H9 (cell line): ENCODE data around the gene ATP6V1B1. TPM values are rescaled to one million over a fixed set of nuclear protein-coding genes. Genes with fewer than 3 reads are reported as not detected.

Experiments
- DNase-seq: peaks from one replicate; pipeline ENCODE4 v3.0.0-alpha.2; 2017
- H2AFZ ChIP-seq: one replicate; pipeline ENCODE4 v1.6.1; 2013; ENCODE audit warnings: mild to moderate bottlenecking, low read length, control low read depth, moderate library complexity
- H2AK5ac ChIP-seq: 2 replicates; pipeline ENCODE4 v1.6.1; 2013; ENCODE audit warnings: low read length, control low read depth, mixed read lengths; ENCODE audit not compliant: insufficient read length
- H2BK120ac ChIP-seq: one replicate; pipeline ENCODE4 v1.6.1; 2013; ENCODE audit warnings: low read depth, mild to moderate bottlenecking, low read length, control low read depth, inconsistent platforms; ENCODE audit not compliant: poor library complexity, severe bottlenecking
- H2BK12ac ChIP-seq: 2 replicates; pipeline ENCODE4 v1.6.1; 2013; ENCODE audit warnings: low read length, control low read depth, mixed read lengths, low read depth; ENCODE audit not compliant: insufficient read length
- H2BK15ac ChIP-seq: 2 replicates; pipeline ENCODE4 v1.6.1; 2013; ENCODE audit warnings: low read depth, low read length, control low read depth
- H2BK20ac ChIP-seq: one replicate; pipeline ENCODE4 v1.6.1; 2013; ENCODE audit warnings: low read depth, mild to moderate bottlenecking, low read length, control low read depth, inconsistent platforms; ENCODE audit not compliant: poor library complexity, severe bottlenecking
- H2BK5ac ChIP-seq: 2 replicates; pipeline ENCODE4 v1.6.1; 2013; ENCODE audit warnings: low read length, control low read depth, mixed read lengths; ENCODE audit not compliant: insufficient read length
- H3K14ac ChIP-seq: 2 replicates; pipeline ENCODE4 v1.6.1; 2013; ENCODE audit warnings: low read length, control low read depth; ENCODE audit not compliant: insufficient read depth
- H3K18ac ChIP-seq: 2 replicates; pipeline ENCODE4 v1.6.1; 2013; ENCODE audit warnings: low read depth, mild to moderate bottlenecking, mixed read lengths, low read length, control low read depth; ENCODE audit not compliant: insufficient read length
- H3K23ac ChIP-seq: 2 replicates; pipeline ENCODE4 v1.6.1; 2013; ENCODE audit warnings: low read length, control low read depth, mixed read lengths, low read depth; ENCODE audit not compliant: insufficient read length
- H3K23me2 ChIP-seq: 2 replicates; pipeline ENCODE4 v1.6.1; 2013; ENCODE audit warnings: low read depth, mild to moderate bottlenecking, mixed read lengths, low read length, control low read depth; ENCODE audit not compliant: insufficient read length, poor library complexity, severe bottlenecking
- H3K27ac ChIP-seq: 2 replicates; pipeline ENCODE4 v1.5.1; 2013; ENCODE audit warnings: low read length, control low read depth, mixed read lengths, low read depth; ENCODE audit not compliant: insufficient read length
- H3K27me3 ChIP-seq: 2 replicates; pipeline ENCODE4 v1.6.1; 2013; ENCODE audit warnings: low read length, control low read depth, inconsistent platforms; ENCODE audit not compliant: insufficient read depth
- H3K4ac ChIP-seq: 2 replicates; pipeline ENCODE4 v1.6.1; 2013; ENCODE audit warnings: low read depth, mild to moderate bottlenecking, control low read depth, inconsistent platforms, low read length, moderate library complexity
- H3K4me1 ChIP-seq: 2 replicates; pipeline ENCODE4 v1.6.1; 2013; ENCODE audit warnings: low read length, control low read depth, inconsistent platforms; ENCODE audit not compliant: insufficient read depth
- H3K4me2 ChIP-seq: 2 replicates; pipeline ENCODE4 v1.6.1; 2013; ENCODE audit warnings: low read length, control low read depth, mixed read lengths; ENCODE audit not compliant: insufficient read length, insufficient read depth
- H3K56ac ChIP-seq: 2 replicates; pipeline ENCODE4 v1.6.1; 2013; ENCODE audit warnings: low read depth, mild to moderate bottlenecking, mixed read lengths, low read length, control low read depth; ENCODE audit not compliant: insufficient read length
- H3K79me1 ChIP-seq: 2 replicates; pipeline ENCODE4 v1.6.1; 2013; ENCODE audit warnings: low read depth, mild to moderate bottlenecking, moderate library complexity, low read length, control low read depth, inconsistent platforms; ENCODE audit not compliant: insufficient read depth, poor library complexity, severe bottlenecking
- H3K79me2 ChIP-seq: 2 replicates; pipeline ENCODE4 v1.6.1; 2013; ENCODE audit warnings: low read length, control low read depth, inconsistent platforms; ENCODE audit not compliant: insufficient read depth
- H3K9ac ChIP-seq: 2 replicates; pipeline ENCODE4 v1.6.1; 2013; ENCODE audit warnings: low read length, control low read depth, mixed read lengths; ENCODE audit not compliant: insufficient read length; ENCODE audit errors: extremely low read depth
- H3K9me3 ChIP-seq: one replicate; pipeline ENCODE4 v1.6.1; 2013; ENCODE audit warnings: low read depth, low read length, inconsistent platforms; ENCODE audit not compliant: control insufficient read depth
- H3T11ph ChIP-seq: one replicate; pipeline ENCODE4 v1.6.1; 2013; ENCODE audit warnings: mild to moderate bottlenecking, low read length, control low read depth, inconsistent platforms
- H4K20me1 ChIP-seq: one replicate; pipeline ENCODE4 v1.6.1; 2013; ENCODE audit not compliant: control insufficient read depth, insufficient read length, insufficient read depth
- H4K5ac ChIP-seq: 2 replicates; pipeline ENCODE4 v1.6.1; 2013; ENCODE audit warnings: low read depth, mild to moderate bottlenecking, mixed read lengths, low read length, control low read depth; ENCODE audit not compliant: insufficient read length
- H4K8ac ChIP-seq: replicated peaks from 2 replicates; pipeline ENCODE4 v1.6.1; 2013; ENCODE audit warnings: low read length, control low read depth, mixed read lengths, low read depth; ENCODE audit not compliant: insufficient read length
- H4K91ac ChIP-seq: 2 replicates; pipeline ENCODE4 v1.6.1; 2013; ENCODE audit warnings: low read depth, mild to moderate bottlenecking, moderate library complexity, mixed read lengths, low read length, control low read depth; ENCODE audit not compliant: insufficient read length
- H3K27ac Mint-ChIP-seq, 3 experiments: 2 replicates in 2 of 3; 3 replicates in 1 of 3; pipeline ENCODE4 v1.8.0; 2020 to 2021; ENCODE audit warnings: mixed read lengths in 3 of 3, mild to moderate bottlenecking in 1 of 3, moderate library complexity in 1 of 3
- H3K27me3 Mint-ChIP-seq: 2 replicates; pipeline ENCODE4 v1.8.0; 2021; ENCODE audit warnings: low read depth, mild to moderate bottlenecking, moderate library complexity, mixed read lengths
- H3K36me3 Mint-ChIP-seq, 3 experiments: 2 replicates in 2 of 3; 3 replicates in 1 of 3; pipeline ENCODE4 v1.8.0; 2020 to 2021; ENCODE audit warnings: low read depth in 3 of 3, mixed read lengths in 3 of 3; ENCODE audit not compliant: insufficient read depth in 1 of 3
- H3K4me1 Mint-ChIP-seq, 2 experiments: 2 replicates each; pipeline ENCODE4 v1.8.0; 2020; ENCODE audit warnings: mixed read lengths in 2 of 2
- H3K4me3 Mint-ChIP-seq, 2 experiments: 2 replicates in 1 of 2; 3 replicates in 1 of 2; pipeline ENCODE4 v1.8.0; 2020 to 2021; ENCODE audit warnings: mild to moderate bottlenecking in 2 of 2, mixed read lengths in 2 of 2, moderate library complexity in 1 of 2
- H3K9me3 Mint-ChIP-seq, 2 experiments: 2 replicates in 1 of 2; 3 replicates in 1 of 2; pipeline ENCODE4 v1.8.0; 2020; ENCODE audit warnings: mild to moderate bottlenecking in 2 of 2, mixed read lengths in 2 of 2, moderate library complexity in 1 of 2
- CTCF ChIP-seq: fragments of 200-600 bp; sonication (generic); conservative IDR thresholded peaks from 3 replicates; pipeline ENCODE4 v1.8.0; 2021; ENCODE audit warnings: antibody characterized with exemption, mild to moderate bottlenecking
- WGBS: extraction: QIAGEN DNeasy Blood & Tissue Kit; methylation state at CpG from one replicate; pipeline ENCODE4 v1.1.7; 2013; ENCODE audit warnings: missing lambda C conversion rate, low lambda C conversion rate, mixed read lengths; ENCODE audit not compliant: insufficient read length; ENCODE audit errors: extremely low coverage; 5-methylcytosine and 5-hydroxymethylcytosine counted together
- total RNA-seq: library from RNA; stranded (reverse); gene quantifications from 2 replicates; pipeline ENCODE4 v1.2.1, GENCODE V29; 2021

ATP6V1B1 gene
- total RNA-seq, 1 experiment from 2014 or later, result not detected

GRCh38 chr2:70905443-70906421 lies 30.0 kb upstream of the ATP6V1B1 start:
- Histone ChIP-seq H2AFZ (no peak overlapping the region), H4K91ac (no peak overlapping the region), H2AK5ac (no peak overlapping the region), H4K8ac (no peak overlapping the region), H3K79me1 (no peaks in the 10 kb centered on the region), H3K23ac (no peak overlapping the region), H3K23me2 (peaks cover 6% of the 10 kb centered on the region), H3K4me2 (no peak overlapping the region), H2BK12ac (no peak overlapping the region), H2BK20ac (no peak overlapping the region), H2BK120ac (no peak overlapping the region), H3K27ac (no peak overlapping the region), H4K20me1 (no peaks in the 10 kb centered on the region), H2BK5ac (no peak overlapping the region), H2BK15ac (no peak overlapping the region), H3K4ac (no peak overlapping the region), H3K27me3 (peaks cover 82% of the 10 kb centered on the region), H3K18ac (no peak overlapping the region), H3K56ac (no peak overlapping the region), H3K9ac (no peak overlapping the region), H3K79me2 (no peaks in the 10 kb centered on the region), H3T11ph (no peak overlapping the region), H3K14ac (no peak overlapping the region; the same call in 1 of the 2 replicates), H3K4me1 (no peaks in the 10 kb centered on the region; the same call in 1 of the 2 replicates), H3K9me3 (no peaks in the 10 kb centered on the region), H4K5ac (no peak overlapping the region)
- peaks cover 0 to 3% of the 10 kb centered on the region in 2 experiments; a peak in 3 of 5 replicates for H3K9me3 Mint-ChIP-seq
- peaks cover 100% of the 10 kb centered on the region for H3K27me3 Mint-ChIP-seq
- H3K27ac Mint-ChIP-seq, result no peak overlapping the region
- no peak for TF ChIP-seq CTCF
- no peak for DNase-seq
- H3K4me3 Mint-ChIP-seq, result peak overlapping the region in 1 of 2 experiments; percentile 17; a peak in 1 of 5 replicates
- no CpG with 5 or more reads among the region's 18 CpGs for WGBS
- H3K36me3 Mint-ChIP-seq, result no peaks in the 10 kb centered on the region; a peak in 2 of 7 replicates
- H3K4me1 Mint-ChIP-seq, result peaks cover 27 to 44% of the 10 kb centered on the region in 2 experiments
